Trophoblast cell (in vitro differentiated cells and primary cell): ENCODE data around the gene MMAB.
A peak's percentile ranks its signal among the peaks of the same experiment; 100 is the strongest.

Source experiments
- DNase-seq, 2 donors: peaks; one replicate each; pipeline ENCODE4 v3.0.0-alpha.2; 2016
- H2AFZ ChIP-seq: 2 replicates; pipeline ENCODE4 v1.6.1; 2013; ENCODE audit warnings: low read length, moderate library complexity, mild to moderate bottlenecking; ENCODE audit not compliant: insufficient read depth, poor library complexity
- H2AK5ac ChIP-seq: 2 replicates; pipeline ENCODE4 v1.6.1; 2013; ENCODE audit warnings: mild to moderate bottlenecking, low read length
- H2BK120ac ChIP-seq: 2 replicates; pipeline ENCODE4 v1.6.1; 2013; ENCODE audit warnings: low read length, mild to moderate bottlenecking, moderate library complexity; ENCODE audit not compliant: insufficient read depth, poor library complexity
- H2BK12ac ChIP-seq: 2 replicates; pipeline ENCODE4 v1.6.1; 2013; ENCODE audit warnings: mild to moderate bottlenecking, low read length, moderate library complexity
- H2BK5ac ChIP-seq: 2 replicates; pipeline ENCODE4 v1.6.1; 2013; ENCODE audit warnings: low read length, low read depth, moderate library complexity, mild to moderate bottlenecking; ENCODE audit not compliant: poor library complexity
- H3K14ac ChIP-seq: 2 replicates; pipeline ENCODE4 v1.6.1; 2013; ENCODE audit warnings: mild to moderate bottlenecking, low read length
- H3K18ac ChIP-seq: 2 replicates; pipeline ENCODE4 v1.6.1; 2013; ENCODE audit warnings: mild to moderate bottlenecking, low read length
- H3K23ac ChIP-seq: 2 replicates; pipeline ENCODE4 v1.6.1; 2013; ENCODE audit warnings: low read length
- H3K27ac ChIP-seq: 2 replicates; pipeline ENCODE4 v1.5.1; 2013; ENCODE audit warnings: low read depth, mild to moderate bottlenecking, inconsistent platforms, low read length, moderate library complexity
- H3K27me3 ChIP-seq: 2 replicates; pipeline ENCODE4 v1.6.1; 2013; ENCODE audit warnings: inconsistent platforms, mild to moderate bottlenecking, low read length, moderate library complexity; ENCODE audit not compliant: insufficient read depth
- H3K36me3 ChIP-seq, 2 experiments: 1 replicate in 1 of 2; 2 replicates in 1 of 2; pipeline ENCODE4 v1.6.1; 2013; ENCODE audit warnings: low read length in 2 of 2, mild to moderate bottlenecking in 2 of 2, moderate library complexity in 1 of 2; ENCODE audit not compliant: insufficient read depth in 2 of 2, control insufficient read depth in 1 of 2
- H3K4ac ChIP-seq: 2 replicates; pipeline ENCODE4 v1.6.1; 2013; ENCODE audit warnings: low read depth, mild to moderate bottlenecking, low read length, moderate library complexity
- H3K4me1 ChIP-seq, 2 experiments: 1 replicate in 1 of 2; 2 replicates in 1 of 2; pipeline ENCODE4 v1.6.1; 2013; ENCODE audit warnings: low read length in 2 of 2, mild to moderate bottlenecking in 2 of 2, moderate library complexity in 1 of 2; ENCODE audit not compliant: insufficient read depth in 2 of 2, control insufficient read depth in 1 of 2
- H3K4me2 ChIP-seq: 2 replicates; pipeline ENCODE4 v1.6.1; 2013; ENCODE audit warnings: inconsistent platforms, mild to moderate bottlenecking, low read length, moderate library complexity
- H3K4me3 ChIP-seq: 2 replicates; pipeline ENCODE4 v1.5.1; 2013; ENCODE audit warnings: mild to moderate bottlenecking, low read depth, low read length, inconsistent platforms
- H3K79me1 ChIP-seq: one replicate; pipeline ENCODE4 v1.6.1; 2013; ENCODE audit warnings: low read length
- H3K79me2 ChIP-seq: 2 replicates; pipeline ENCODE4 v1.6.1; 2013; ENCODE audit warnings: low read length, mild to moderate bottlenecking; ENCODE audit not compliant: control insufficient read depth, insufficient read depth, poor library complexity
- H3K9ac ChIP-seq: 2 replicates; pipeline ENCODE4 v1.6.1; 2013; ENCODE audit warnings: mild to moderate bottlenecking, low read length
- H3K9me3 ChIP-seq: 2 replicates; pipeline ENCODE4 v1.6.1; 2013; ENCODE audit warnings: low read depth, mild to moderate bottlenecking, control low read depth, inconsistent platforms, low read length; ENCODE audit not compliant: insufficient read depth
- H4K12ac ChIP-seq: 2 replicates; pipeline ENCODE4 v1.6.1; 2013; ENCODE audit warnings: low read depth, mild to moderate bottlenecking, low read length, moderate library complexity
- H4K8ac ChIP-seq: 2 replicates; pipeline ENCODE4 v1.6.1; 2013; ENCODE audit warnings: low read depth, mild to moderate bottlenecking, low read length, moderate library complexity
- H4K91ac ChIP-seq: one replicate; pipeline ENCODE4 v1.6.1; 2013; ENCODE audit warnings: low read depth, mild to moderate bottlenecking, low read length, moderate library complexity
- WGBS: extraction: QIAGEN DNeasy Blood & Tissue Kit; methylation state at CpG from one replicate; pipeline ENCODE4 v1.1.7; 2013; ENCODE audit warnings: missing lambda C conversion rate; ENCODE audit not compliant: insufficient read length, insufficient coverage; ENCODE audit errors: extremely low coverage; 5-methylcytosine and 5-hydroxymethylcytosine counted together

The MMAB gene

DNA sequence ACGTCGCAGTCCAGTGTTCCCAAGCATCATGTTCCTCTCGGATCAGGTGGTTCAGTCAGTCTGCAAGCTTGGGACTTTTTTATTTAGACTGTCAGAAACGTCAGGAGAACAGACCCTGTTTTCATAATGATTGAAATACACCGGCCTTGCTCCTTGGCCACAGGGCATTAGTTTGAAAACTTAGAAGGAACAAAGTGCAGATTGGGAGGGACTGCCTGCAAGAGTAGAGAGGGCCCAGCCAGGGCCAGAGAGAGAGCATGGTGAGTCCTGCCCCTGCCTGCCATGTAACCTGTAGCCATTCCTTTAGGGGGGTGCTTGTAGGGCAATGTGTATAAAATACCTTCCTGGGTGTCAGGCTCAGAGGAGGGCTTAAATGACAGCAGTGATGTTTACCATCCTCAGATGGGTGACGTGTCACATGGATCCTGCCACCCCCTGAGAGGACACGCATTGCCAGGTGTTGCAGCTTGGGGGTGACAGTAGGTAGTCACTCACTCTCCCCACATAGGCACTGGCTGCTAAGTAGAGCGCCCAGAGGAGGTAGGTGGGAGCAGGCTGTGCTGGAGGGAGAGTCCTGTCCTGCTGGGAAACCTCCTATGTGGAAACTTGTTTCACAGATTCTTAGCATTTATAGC, 45.7 kb downstream of the MMAB start:
- Histone ChIP-seq H2BK5ac (no peak overlapping the region), H3K79me1 (peaks cover 6% of the 10 kb centered on the region), H3K14ac (no peak overlapping the region), H3K79me2 (no peaks in the 10 kb centered on the region), H3K4me2 (no peak overlapping the region), H3K9me3 (no peaks in the 10 kb centered on the region), H3K23ac (no peak overlapping the region), H3K4me1 (peaks cover 28 to 30% of the 10 kb centered on the region in 2 experiments), H4K8ac (no peak overlapping the region), H3K27me3 (no peaks in the 10 kb centered on the region), H3K4me3 (no peak overlapping the region), H3K4ac (no peak overlapping the region), H3K27ac (no peak overlapping the region), H4K12ac (no peak overlapping the region), H3K18ac (no peak overlapping the region), H2BK120ac (no peak overlapping the region), H3K9ac (no peak overlapping the region), H4K91ac (no peak overlapping the region), H2AFZ (no peak overlapping the region), H2BK12ac (no peak overlapping the region), H2AK5ac (peak overlapping the region; percentile 69), H3K36me3 (peaks cover 18 to 24% of the 10 kb centered on the region in 2 experiments)
- no peak for DNase-seq
- WGBS = no CpG with 5 or more reads among the region's 8 CpGs

GRCh38 chr12:109525279-109525585, 48.1 kb downstream of the MMAB start:
- Histone ChIP-seq H3K9me3 (no peaks in the 10 kb centered on the region), H3K18ac (no peak overlapping the region), H4K12ac (no peak overlapping the region), H2AK5ac (no peak overlapping the region), H3K23ac (no peak overlapping the region), H2AFZ (no peak overlapping the region), H3K4ac (no peak overlapping the region), H2BK120ac (no peak overlapping the region), H3K27me3 (no peaks in the 10 kb centered on the region), H4K8ac (no peak overlapping the region), H3K79me2 (no peaks in the 10 kb centered on the region), H3K9ac (no peak overlapping the region), H3K4me2 (no peak overlapping the region), H3K27ac (no peak overlapping the region), H4K91ac (no peak overlapping the region), H2BK12ac (no peak overlapping the region), H2BK5ac (no peak overlapping the region), H3K36me3 (peaks cover 33 to 42% of the 10 kb centered on the region in 2 experiments), H3K79me1 (peaks cover 4% of the 10 kb centered on the region), H3K4me1 (peaks cover 15 to 20% of the 10 kb centered on the region in 2 experiments), H3K4me3 (no peak overlapping the region), H3K14ac (no peak overlapping the region)
- DNase-seq = peak; percentile 62 to 80
- WGBS = no CpG with 5 or more reads among the region's 3 CpGs

- no CpG with 5 or more reads among the region's 26 CpGs for WGBS
- no peak overlapping the region for H3K23ac ChIP-seq
Measured at GRCh38 chr12:109524466-109525278, 48.6 kb downstream of the MMAB start.

DNA sequence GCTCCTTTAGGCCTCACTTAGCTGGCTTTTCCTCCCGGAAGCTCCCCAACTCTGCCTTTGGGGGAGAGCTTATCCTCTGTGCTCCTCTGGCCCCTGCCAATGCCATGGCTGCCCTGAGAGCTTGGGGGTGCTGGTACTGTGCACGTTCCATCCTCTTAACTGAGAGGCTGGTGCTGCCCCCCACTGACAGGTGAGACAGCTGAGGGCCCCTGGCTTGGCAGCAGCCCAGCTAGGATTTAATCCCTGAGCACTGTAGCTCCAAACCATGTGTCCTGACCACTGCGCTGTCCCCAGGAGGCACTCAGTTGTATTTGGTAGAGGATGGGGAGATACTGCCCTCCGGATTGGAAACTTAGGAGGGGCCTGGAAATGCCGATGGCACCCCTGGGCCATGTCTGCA, 49.8 kb downstream of the MMAB start:
- no peak overlapping the region for H2BK5ac ChIP-seq
- no peak overlapping the region for H2BK12ac ChIP-seq
- no peak overlapping the region for H3K9ac ChIP-seq
- H4K8ac ChIP-seq = no peak overlapping the region
- H3K18ac ChIP-seq = no peak overlapping the region
- no peak overlapping the region for H3K27ac ChIP-seq
- H3K79me2 ChIP-seq = no peaks in the 10 kb centered on the region
- H3K27me3 ChIP-seq = no peaks in the 10 kb centered on the region
- DNase-seq = no peak
- no peak overlapping the region for H2AFZ ChIP-seq
- no peak overlapping the region for H4K12ac ChIP-seq
- H4K91ac ChIP-seq = no peak overlapping the region
- no peak overlapping the region for H3K14ac ChIP-seq
- H3K79me1 ChIP-seq = peaks cover 3% of the 10 kb centered on the region
- H2AK5ac ChIP-seq = no peak overlapping the region
- H3K4me1 ChIP-seq = peaks cover 7 to 11% of the 10 kb centered on the region in 2 experiments
- H3K9me3 ChIP-seq = no peaks in the 10 kb centered on the region
- H3K4me2 ChIP-seq = no peak overlapping the region
- H3K4me3 ChIP-seq = no peak overlapping the region
- peaks cover 35 to 46% of the 10 kb centered on the region in 2 experiments for H3K36me3 ChIP-seq
- no peak overlapping the region for H3K23ac ChIP-seq
- no peak overlapping the region for H2BK120ac ChIP-seq
- WGBS = no CpG with 5 or more reads among the region's 5 CpGs
- no peak overlapping the region for H3K4ac ChIP-seq

More at GRCh38 chr12:109524466-109525278, 48.6 kb downstream of the MMAB start:
- Histone ChIP-seq H2BK12ac (peak overlapping the region; percentile 25), H2BK120ac (peak overlapping the region; percentile 3), H3K4me2 (no peak overlapping the region), H3K4ac (no peak overlapping the region), H3K9me3 (no peaks in the 10 kb centered on the region), H3K27me3 (no peaks in the 10 kb centered on the region), H3K4me1 (peaks cover 10 to 14% of the 10 kb centered on the region in 2 experiments), H2AK5ac (no peak overlapping the region), H3K14ac (peak overlapping the region; percentile 18), H3K79me2 (no peaks in the 10 kb centered on the region), H3K4me3 (no peak overlapping the region), H3K18ac (no peak overlapping the region), H3K79me1 (peaks cover 3% of the 10 kb centered on the region), H2BK5ac (peak overlapping the region; percentile 7), H3K36me3 (peaks cover 35 to 46% of the 10 kb centered on the region in 2 experiments), H4K8ac (no peak overlapping the region), H3K9ac (no peak overlapping the region), H4K12ac (no peak overlapping the region), H4K91ac (peak overlapping the region; percentile 38), H3K27ac (peak overlapping the region; percentile 6), H2AFZ (no peak overlapping the region)
- no peak for DNase-seq
